ENCODE data around the gene MICAL1.
A peak's percentile ranks its signal among the peaks of the same experiment; 100 is the strongest.

Gene MICAL1

DNA sequence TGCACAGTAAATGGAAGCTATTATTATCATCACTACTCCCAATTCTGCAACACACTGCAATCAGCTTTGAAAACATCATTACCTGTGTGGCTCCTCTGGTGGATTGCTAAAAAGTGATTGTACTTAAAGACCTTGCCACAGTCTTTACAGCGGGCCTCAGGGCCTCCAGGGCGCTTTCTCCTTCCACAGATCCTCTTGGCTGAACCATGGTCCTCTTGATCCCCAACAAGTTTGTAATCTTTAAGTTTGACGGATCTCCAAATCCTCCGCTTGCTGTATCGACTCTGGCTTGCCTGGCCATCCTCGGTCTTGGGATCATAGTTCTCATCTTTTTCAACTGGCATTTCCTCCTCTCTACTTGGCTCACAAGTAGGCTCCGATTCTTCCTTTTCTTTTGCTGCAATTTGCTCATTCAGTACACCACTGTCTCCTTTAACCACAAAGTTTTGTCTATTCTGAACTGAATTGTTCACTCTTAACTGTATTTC lies 25.5 kb upstream of the MICAL1 start:
- Histone ChIP-seq H3K36me3 (peaks cover 0 to 11% (median 7%) of the 10 kb centered on the region in 3 donors), H3K4me1 (peaks cover 0 to 63% (median 34%) of the 10 kb centered on the region in 4 donors), H3K4me3 (peak overlapping the region in 1 of 2 donors; percentile 5), H3K27me3 (no peaks in the 10 kb centered on the region), H3K9me3 (no peaks in the 10 kb centered on the region), H3K27ac (no peak overlapping the region)
- intact Hi-C loops (cut with DNase I; ENCODE audit: low total_unique reads): no loop called here
- DNase-seq: no peak
- TF ChIP-seq, protein P1, sequence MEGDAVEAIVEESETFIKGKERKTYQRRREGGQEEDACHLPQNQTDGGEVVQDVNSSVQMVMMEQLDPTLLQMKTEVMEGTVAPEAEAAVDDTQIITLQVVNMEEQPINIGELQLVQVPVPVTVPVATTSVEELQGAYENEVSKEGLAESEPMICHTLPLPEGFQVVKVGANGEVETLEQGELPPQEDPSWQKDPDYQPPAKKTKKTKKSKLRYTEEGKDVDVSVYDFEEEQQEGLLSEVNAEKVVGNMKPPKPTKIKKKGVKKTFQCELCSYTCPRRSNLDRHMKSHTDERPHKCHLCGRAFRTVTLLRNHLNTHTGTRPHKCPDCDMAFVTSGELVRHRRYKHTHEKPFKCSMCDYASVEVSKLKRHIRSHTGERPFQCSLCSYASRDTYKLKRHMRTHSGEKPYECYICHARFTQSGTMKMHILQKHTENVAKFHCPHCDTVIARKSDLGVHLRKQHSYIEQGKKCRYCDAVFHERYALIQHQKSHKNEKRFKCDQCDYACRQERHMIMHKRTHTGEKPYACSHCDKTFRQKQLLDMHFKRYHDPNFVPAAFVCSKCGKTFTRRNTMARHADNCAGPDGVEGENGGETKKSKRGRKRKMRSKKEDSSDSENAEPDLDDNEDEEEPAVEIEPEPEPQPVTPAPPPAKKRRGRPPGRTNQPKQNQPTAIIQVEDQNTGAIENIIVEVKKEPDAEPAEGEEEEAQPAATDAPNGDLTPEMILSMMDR (IDR thresholded peaks at IDR 0.05): no peak

DNA sequence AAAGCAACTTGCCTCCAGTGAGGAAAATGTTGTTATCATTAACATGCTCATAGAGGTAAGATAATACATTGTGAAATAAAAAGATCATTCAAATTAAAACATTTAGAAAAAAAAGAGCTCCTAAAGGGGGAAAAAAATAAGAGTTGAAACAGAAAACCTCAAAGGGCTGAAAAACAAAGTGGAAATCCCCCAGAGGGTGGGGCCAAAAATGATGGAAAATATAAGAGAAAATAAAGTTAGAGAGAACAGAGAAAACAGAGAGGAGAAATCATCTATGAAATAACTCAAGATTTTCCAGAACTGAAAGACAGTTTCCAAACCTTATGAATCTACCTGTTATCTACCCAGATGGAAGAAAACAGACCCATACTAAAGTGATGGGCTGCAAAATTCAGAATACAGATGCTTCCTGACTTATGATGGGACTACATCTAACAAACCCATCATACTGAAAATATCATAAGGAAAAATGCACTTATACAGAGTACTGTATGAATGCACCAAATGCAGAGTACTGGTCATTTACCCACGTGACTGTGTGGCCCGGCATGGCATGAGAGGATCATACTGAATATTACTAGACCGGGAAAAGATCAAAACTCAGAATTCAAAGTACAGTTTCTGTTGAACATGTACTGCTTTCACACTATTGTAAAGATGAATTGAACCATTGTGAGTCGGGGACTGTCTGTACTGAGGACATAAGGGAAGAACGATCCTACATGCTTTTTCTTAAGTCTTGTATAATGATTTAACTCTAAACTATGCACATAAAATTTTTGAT lies 23.5 kb upstream of the MICAL1 start:
- intact Hi-C loops (cut with DNase I; ENCODE audit: low total_unique reads): no loop called here
- DNase-seq: no peak
- Histone ChIP-seq H3K4me1 (peaks cover 0 to 61% (median 34%) of the 10 kb centered on the region in 4 donors), H3K9me3 (no peaks in the 10 kb centered on the region), H3K27me3 (no peaks in the 10 kb centered on the region), H3K4me3 (peak overlapping the region in 1 of 2 donors; percentile 6), H3K27ac (no peak overlapping the region), H3K36me3 (peaks cover 16 to 30% (median 27%) of the 10 kb centered on the region in 3 donors)
- TF ChIP-seq, protein P1 (IDR thresholded peaks at IDR 0.05): no peak

DNA sequence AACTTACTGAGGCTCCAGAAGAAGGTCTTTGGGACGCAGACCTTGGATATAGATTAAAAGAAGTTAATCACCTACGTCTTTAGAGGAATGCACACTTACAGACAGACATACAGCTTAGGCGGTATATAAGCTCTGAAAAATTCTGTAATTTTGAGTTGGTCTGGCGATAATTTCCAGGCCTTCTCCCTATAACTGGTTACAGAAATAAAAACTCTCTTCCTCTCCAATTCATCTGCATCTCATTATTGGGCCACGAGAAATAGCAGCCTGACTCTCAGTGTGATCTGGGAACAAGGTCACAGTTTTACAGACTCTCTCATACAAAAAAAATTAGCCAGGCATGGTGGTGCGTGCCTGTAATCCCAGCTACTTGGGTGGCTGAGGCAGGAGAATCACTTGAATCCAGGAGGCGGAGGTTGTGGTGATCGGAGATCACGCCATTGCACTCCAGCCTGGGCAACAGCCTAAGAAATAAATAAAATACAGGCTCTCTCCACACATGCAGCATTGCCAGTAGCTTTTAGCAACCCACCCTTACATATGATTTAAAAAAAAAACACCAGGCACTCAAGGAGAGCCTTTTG lies 22.7 kb upstream of the MICAL1 start:
- Histone ChIP-seq H3K27me3 (no peaks in the 10 kb centered on the region), H3K4me1 (peaks cover 0 to 56% (median 34%) of the 10 kb centered on the region in 4 donors), H3K4me3 (no peak overlapping the region), H3K27ac (no peak overlapping the region), H3K9me3 (no peaks in the 10 kb centered on the region), H3K36me3 (peaks cover 24 to 37% (median 34%) of the 10 kb centered on the region in 3 donors)
- intact Hi-C loops (cut with DNase I; ENCODE audit: low total_unique reads): no loop called here
- TF ChIP-seq, protein P1 (IDR thresholded peaks at IDR 0.05): no peak
- DNase-seq: no peak

DNA sequence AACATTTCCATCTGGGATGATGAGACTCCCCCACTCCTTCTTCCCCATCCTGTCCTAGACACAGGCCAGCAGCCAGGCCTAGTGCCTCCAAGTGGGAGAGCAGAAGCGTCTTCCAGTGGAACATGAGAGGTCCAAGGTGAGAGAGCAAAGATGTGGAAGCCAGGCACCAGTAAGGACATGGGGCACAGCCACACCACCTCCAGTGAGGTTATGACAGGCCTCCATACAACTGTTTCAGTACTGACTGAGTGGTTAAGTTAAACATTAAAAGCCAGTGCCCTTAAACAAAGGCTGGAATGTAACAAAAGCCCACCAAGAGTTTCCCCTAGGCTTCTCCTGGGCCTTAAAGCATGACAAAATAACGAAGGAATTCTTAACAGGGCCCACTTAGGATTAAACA lies 22.2 kb upstream of the MICAL1 start:
- H3K4me3 ChIP-seq: no peak overlapping the region
- no peaks in the 10 kb centered on the region for H3K27me3 ChIP-seq
- DNase-seq: no peak
- no peak overlapping the region for H3K27ac ChIP-seq
- H3K9me3 ChIP-seq: no peaks in the 10 kb centered on the region
- peaks cover 0 to 56% (median 34%) of the 10 kb centered on the region in 4 donors for H3K4me1 ChIP-seq
- H3K36me3 ChIP-seq: peaks cover 29 to 43% (median 40%) of the 10 kb centered on the region in 3 donors
- TF ChIP-seq, protein P1 (IDR thresholded peaks at IDR 0.05): no peak
- intact Hi-C loops (cut with DNase I; ENCODE audit: low total_unique reads): no loop called here

DNA sequence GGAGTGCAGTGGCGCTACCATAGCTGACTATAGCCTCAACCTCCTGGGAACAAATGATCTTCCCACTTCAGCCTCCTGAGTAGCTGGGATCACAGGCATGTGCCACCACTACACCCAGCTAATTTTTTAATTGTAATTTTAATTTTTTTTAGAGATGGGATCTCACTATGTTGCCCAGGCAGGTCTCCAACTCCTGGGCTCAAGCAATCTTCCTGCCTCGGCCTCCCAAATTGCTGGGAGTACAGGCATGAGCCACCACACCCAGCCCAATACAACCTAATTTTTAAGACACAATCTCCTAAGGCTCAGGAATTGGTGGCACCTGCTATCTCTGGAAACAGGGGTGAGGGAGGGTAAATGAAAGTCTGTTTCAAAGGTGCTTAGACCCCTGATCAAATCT lies 21.6 kb upstream of the MICAL1 start:
- Histone ChIP-seq H3K4me1 (peaks cover 0 to 53% (median 32%) of the 10 kb centered on the region in 4 donors), H3K36me3 (peaks cover 34 to 48% (median 45%) of the 10 kb centered on the region in 3 donors)
- TF ChIP-seq, protein P1 (IDR thresholded peaks at IDR 0.05): no peak

More for the DNA sequence above, 21.6 kb upstream of the MICAL1 start:
- H3K4me3 ChIP-seq: no peak overlapping the region
- no peaks in the 10 kb centered on the region for H3K27me3 ChIP-seq
- DNase-seq: no peak
- intact Hi-C loops (cut with DNase I; ENCODE audit: low total_unique reads): no loop called here
- no peaks in the 10 kb centered on the region for H3K9me3 ChIP-seq
- no peak overlapping the region for H3K27ac ChIP-seq

All from tibial artery (tissue), 4 donors.